Naive B cell (primary cell): ENCODE results near the gene TAS2R20. TPM values are rescaled to one million over a fixed set of nuclear protein-coding genes. Genes with fewer than 3 reads are reported as not detected.

Experiments used
- polyA plus RNA-seq, 6 donors: library from polyadenylated mRNA; unstranded; fragments of 300-500 nt; fragmentation: Illumina TruSeq; gene quantifications; one replicate each; pipeline ENCODE4 v1.2.3, GENCODE V29; 2021; ENCODE audit warnings: low read depth in 6 of 6

TAS2R20 gene
- polyA plus RNA-seq, 6 donors from 2014 or later = 0.21 to 0.56 (median 0.25) TPM; not detected in 3

Other genes starting within 250 kb of the TAS2R20 start
- not detected for gene TAS2R7, start 195.7 kb downstream of the TAS2R20 start, polyA plus RNA-seq
- not detected for gene TAS2R8, start 191.0 kb downstream of the TAS2R20 start, polyA plus RNA-seq
- not detected for gene TAS2R9, start 188.1 kb downstream of the TAS2R20 start, polyA plus RNA-seq
- not detected for gene TAS2R10, start 171.9 kb downstream of the TAS2R20 start, polyA plus RNA-seq
- gene PRR4, start 148.8 kb downstream of the TAS2R20 start, polyA plus RNA-seq = 1 to 10 TPM in 4 of 6 donors, under 1 TPM in 1, not detected in 1; 0.36 to 4.9 (median 1.5) TPM
- gene PRH1, start 114.0 kb downstream of the TAS2R20 start, polyA plus RNA-seq = 10 to 100 TPM in 5 of 6 donors, 1 to 10 TPM in 1; 8.7 to 22.5 (median 11.4) TPM
- not detected for gene TAS2R13, start 88.7 kb downstream of the TAS2R20 start, polyA plus RNA-seq
- gene PRH2, start 69.1 kb downstream of the TAS2R20 start, polyA plus RNA-seq = not detected
- gene TAS2R14, start 59.0 kb downstream of the TAS2R20 start, polyA plus RNA-seq = 1 to 10 TPM in 1 of 6 donors, under 1 TPM in 4, not detected in 1; 0.52 to 1.3 (median 0.95) TPM
- not detected for gene TAS2R50, start 11.4 kb downstream of the TAS2R20 start, polyA plus RNA-seq
- under 1 TPM in 3 of 6 donors, not detected in 3; 0.43 to 0.93 (median 0.51) TPM for gene TAS2R19, start 24.3 kb upstream of the TAS2R20 start, polyA plus RNA-seq
- under 1 TPM in 2 of 6 donors, not detected in 4; 0.27 to 0.69 TPM for gene TAS2R31, start 33.1 kb upstream of the TAS2R20 start, polyA plus RNA-seq
- gene TAS2R46, start 64.0 kb upstream of the TAS2R20 start, polyA plus RNA-seq = under 1 TPM in 1 of 6 donors, not detected in 5; 0.33 TPM
- gene TAS2R43, start 94.0 kb upstream of the TAS2R20 start, polyA plus RNA-seq = under 1 TPM in 1 of 6 donors, not detected in 5; 0.78 TPM
- gene TAS2R30, start 136.3 kb upstream of the TAS2R20 start, polyA plus RNA-seq = not detected
- gene SMIM10L1, start 172.9 kb upstream of the TAS2R20 start, polyA plus RNA-seq = 10 to 100 TPM in 3 of 6 donors, 1 to 10 TPM in 3; 8.6 to 12.8 (median 9.7) TPM
- gene TAS2R42, start 188.6 kb upstream of the TAS2R20 start, polyA plus RNA-seq = not detected